GM13977 (cell line): ENCODE measurements around the gene EXD3.

Experiments used
- DNase-seq: peaks from one replicate; pipeline ENCODE4 v3.0.0; 2012; ENCODE audit warnings: low spot score
- in situ Hi-C: fragments of 300-500 bp; cut with MboI; formaldehyde crosslinking; loops from one replicate; pipeline ENCODE4 v1.12.0; 2022; ENCODE audit warnings: low sequenced_read_pairs, low pct_unique_long_range_greater_than_20kb, mixed read lengths, inconsistent platforms; ENCODE audit not compliant: unreplicated experiment
- TF ChIP-seq, protein P1 (sequence below): IDR thresholded peaks from 2 replicates; pipeline ENCODE4 v1.5.1; 2012; ENCODE audit warnings: mild to moderate bottlenecking, control low read depth; ENCODE audit not compliant: insufficient read depth; ENCODE audit errors: extremely low read depth, missing control alignments

Gene EXD3

DNA sequence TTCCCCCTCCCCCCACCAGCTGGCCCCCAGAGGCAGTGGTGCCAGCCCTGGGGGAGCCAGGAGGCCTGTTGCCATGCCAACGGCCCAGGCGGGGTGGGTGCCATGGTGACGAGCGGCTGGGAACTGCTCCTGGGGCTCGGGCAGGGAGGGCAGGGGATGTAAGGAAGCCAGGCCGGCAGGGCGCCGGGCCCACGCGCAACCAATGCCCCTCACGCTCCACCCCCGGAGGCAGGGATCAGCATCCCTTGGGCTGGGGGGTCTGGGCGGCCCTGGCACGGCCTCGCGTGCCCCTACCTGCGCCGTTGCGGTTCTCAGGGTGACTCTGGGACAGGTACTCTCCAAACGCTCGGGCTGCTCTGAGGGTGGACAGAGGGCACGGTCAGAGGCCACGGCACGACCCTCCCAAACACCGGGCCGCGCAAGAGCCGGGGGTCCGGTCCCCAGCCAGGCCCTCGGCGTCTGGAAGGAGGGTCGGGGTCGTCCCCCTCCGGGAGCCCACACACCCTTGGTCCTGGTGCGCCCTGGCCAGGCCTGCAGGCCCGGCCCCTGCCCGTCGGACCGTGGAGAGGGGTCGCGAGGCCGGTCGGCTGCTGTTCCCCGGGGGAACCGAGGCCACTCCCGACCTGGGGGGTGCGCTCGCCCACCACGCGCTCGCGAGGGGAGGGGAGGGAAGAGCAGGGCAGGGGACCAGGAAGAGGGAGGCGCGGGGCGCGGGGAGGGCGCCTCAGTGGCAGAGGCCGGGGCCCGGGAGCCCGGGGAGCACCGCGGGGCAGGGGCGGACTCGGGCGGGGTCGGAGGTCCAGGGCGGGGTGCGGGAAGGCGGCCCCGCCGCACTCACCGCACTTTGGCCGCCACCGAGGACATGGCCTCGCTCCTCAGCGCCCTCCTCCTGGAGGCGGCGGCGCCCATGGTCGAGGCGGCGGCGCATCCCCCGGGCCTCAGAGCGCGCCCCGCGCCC, 35.5 kb upstream of the EXD3 start:
- in situ Hi-C loops, result no loop called here
- TF ChIP-seq, protein P1, sequence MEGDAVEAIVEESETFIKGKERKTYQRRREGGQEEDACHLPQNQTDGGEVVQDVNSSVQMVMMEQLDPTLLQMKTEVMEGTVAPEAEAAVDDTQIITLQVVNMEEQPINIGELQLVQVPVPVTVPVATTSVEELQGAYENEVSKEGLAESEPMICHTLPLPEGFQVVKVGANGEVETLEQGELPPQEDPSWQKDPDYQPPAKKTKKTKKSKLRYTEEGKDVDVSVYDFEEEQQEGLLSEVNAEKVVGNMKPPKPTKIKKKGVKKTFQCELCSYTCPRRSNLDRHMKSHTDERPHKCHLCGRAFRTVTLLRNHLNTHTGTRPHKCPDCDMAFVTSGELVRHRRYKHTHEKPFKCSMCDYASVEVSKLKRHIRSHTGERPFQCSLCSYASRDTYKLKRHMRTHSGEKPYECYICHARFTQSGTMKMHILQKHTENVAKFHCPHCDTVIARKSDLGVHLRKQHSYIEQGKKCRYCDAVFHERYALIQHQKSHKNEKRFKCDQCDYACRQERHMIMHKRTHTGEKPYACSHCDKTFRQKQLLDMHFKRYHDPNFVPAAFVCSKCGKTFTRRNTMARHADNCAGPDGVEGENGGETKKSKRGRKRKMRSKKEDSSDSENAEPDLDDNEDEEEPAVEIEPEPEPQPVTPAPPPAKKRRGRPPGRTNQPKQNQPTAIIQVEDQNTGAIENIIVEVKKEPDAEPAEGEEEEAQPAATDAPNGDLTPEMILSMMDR, result no peak
- DNase-seq, result no peak

DNA sequence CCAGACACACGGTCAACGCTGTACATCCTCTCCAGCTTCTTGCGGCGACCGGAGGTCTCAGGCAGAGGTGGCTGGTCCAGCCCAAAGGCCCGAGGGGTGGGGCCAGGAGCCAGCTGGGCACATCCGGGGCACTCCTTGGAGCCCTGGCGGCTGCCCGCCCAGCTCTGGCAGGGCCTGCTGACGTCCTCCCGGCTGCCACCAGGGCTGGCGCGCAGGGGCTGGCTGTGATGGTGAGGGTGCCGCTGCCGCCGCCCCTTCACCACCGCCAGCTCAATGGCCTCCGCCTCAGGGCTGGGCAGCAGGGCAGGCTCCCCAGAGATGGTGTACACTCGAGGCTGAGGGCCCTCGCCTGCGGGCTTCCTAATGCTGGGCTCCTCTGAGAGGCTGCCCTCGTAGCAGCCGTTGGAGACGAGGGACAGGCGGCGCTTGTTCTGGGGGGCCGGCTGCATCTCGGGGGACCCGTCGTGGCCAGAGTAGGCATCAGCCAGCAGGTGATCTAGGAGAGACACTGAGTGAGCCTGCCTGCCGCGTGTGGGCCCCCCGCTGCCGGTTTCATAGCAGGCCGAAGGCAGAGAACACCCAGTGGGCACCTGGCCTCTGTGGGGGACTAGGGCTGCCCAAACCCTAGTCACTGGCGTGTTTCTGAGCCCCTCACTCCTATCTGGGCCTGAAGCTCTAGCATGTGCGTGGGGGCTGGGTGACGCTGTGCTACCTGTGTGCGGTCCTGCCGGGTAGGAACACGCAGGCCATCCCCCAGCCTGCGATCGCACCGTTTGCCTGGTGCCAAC, 34.6 kb upstream of the EXD3 start:
- DNase-seq, result no peak
- in situ Hi-C loops, result no loop called here
- TF ChIP-seq, protein P1, result no peak

DNA sequence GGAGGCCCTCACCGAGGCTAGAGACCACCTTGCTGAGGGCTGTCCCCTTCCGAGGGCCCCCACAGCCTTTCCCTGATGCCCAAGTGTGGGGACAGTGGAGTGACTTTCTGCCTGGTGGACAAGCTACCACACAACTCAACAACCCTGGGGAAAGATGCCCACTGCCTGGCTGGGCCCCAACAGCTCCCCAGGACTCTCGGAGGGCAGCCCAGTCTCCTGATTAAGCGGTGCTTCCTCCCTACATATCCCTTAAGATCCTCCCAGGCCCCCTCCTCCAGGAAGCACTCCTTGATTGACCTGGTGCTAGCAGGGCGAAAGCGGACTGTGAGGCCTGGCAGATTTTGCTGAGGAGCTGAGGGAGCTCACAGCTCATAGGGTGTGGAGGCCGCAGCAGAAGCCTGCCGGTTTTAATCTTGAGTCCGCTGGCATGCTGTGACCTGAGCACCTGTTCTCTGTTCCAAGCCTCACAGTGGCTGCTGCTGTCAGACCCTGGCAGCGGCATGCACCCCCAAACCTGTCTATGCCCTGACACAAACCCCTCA, 34.0 kb upstream of the EXD3 start:
- DNase-seq, result no peak
- in situ Hi-C loops, result no loop called here
- TF ChIP-seq, protein P1, result no peak

DNA sequence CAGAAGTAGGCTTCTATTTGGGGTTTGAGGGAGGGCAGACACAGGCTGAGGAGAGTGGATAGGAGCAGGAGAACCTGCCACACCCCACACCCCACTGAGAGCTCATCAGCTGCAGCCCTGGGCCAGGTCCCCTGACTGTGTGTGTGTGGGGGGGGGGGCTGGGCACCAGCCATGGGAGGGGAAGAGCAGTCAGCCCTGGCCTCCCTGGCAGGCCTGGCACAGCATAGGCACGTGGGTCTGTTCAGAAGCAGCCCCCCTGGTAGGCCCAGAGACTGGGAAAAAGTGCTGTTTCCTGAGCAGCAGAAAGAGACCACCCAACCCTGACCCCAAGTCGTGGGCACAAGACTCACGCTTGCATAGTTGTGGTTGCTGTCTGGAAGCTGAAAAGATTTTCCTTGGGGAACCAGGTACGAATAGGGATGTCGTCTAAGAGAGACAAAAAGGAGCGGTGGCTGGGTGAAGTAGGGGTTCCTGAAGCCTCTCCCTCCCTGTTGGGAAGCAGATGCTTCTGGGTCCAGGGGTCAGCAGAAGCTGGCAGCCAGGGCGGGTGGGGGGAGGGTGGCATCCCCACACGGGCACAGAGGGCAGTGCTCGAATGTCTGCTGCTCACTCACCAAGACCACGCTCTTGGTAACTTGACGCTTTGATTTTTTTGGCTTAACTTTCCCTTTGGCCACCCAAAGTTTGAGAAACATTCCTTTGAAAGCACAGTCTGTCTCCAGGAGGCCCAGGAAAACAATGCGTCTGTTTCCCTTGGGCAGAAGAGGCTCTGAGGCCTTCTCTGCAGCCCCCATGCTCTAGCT, 33.3 kb upstream of the EXD3 start:
- in situ Hi-C loops, result no loop called here
- no peak for DNase-seq
- TF ChIP-seq, protein P1, result no peak

DNA sequence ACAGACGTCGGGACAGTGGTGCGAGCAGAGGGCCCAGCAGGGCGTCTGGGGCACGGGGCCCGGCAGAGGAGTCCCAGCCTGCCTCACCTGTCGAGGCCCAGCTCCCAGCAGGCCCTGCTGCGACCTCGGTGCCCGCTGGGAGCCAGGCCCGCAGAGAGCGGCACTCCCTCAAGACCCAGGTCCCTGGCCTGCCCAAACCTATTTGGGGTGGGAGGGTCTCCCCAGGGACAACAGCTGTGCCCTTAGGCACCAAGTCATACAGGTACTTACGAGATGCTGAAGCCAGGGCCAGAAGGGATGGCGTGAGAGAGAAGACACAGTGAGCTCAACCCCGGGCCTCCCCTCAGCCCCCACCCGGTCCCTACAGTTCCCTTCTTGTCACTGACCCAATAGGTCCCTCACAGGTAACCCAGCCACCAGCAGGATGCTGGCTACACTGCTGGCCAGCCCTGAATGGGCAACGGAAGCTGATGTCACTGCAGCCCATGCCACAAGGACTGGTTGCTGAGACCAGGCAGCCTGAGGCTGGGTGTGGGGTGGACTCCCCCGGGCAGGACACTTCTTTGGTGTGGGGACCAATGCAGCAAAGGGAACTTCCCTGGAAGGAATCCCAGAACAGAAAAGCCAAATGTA, 32.5 kb upstream of the EXD3 start:
- DNase-seq, result no peak
- in situ Hi-C loops, result no loop called here
- TF ChIP-seq, protein P1, result no peak
